ENCODE results near the gene GABRG3.

DNA sequence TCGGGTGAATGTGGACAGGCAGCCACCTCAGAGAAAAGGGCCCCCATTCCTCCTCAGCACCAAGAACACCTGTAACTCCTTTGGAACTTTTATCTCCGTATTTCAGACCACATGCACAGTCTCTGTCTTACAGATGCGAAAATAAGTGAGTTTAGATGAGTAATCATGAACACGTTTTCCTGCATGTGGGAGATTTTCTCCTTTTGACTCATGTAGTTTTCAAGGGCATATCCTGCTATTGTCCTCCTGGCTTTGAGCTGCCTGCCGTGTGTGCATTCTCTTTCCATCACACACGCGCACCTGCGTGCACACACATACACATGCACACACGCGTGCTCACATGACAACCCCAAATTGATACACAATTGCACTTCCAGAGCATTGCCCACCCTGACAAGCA is 239.2 kb downstream of the GABRG3 start:
- TF ChIP-seq, protein P1, sequence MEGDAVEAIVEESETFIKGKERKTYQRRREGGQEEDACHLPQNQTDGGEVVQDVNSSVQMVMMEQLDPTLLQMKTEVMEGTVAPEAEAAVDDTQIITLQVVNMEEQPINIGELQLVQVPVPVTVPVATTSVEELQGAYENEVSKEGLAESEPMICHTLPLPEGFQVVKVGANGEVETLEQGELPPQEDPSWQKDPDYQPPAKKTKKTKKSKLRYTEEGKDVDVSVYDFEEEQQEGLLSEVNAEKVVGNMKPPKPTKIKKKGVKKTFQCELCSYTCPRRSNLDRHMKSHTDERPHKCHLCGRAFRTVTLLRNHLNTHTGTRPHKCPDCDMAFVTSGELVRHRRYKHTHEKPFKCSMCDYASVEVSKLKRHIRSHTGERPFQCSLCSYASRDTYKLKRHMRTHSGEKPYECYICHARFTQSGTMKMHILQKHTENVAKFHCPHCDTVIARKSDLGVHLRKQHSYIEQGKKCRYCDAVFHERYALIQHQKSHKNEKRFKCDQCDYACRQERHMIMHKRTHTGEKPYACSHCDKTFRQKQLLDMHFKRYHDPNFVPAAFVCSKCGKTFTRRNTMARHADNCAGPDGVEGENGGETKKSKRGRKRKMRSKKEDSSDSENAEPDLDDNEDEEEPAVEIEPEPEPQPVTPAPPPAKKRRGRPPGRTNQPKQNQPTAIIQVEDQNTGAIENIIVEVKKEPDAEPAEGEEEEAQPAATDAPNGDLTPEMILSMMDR (IDR thresholded peaks at IDR 0.05) = no peak
- no peak for TF ChIP-seq RNF2 (IDR thresholded peaks at IDR 0.05; ENCODE audit: borderline replicate concordance, low read depth)
